ENCODE results near the gene PDE6B. TPM values are rescaled to one million over a fixed set of nuclear protein-coding genes. Genes with fewer than 3 reads are reported as not detected.

PDE6B gene
- total RNA-seq, 4 donors from 2014 or later = 6.4 to 26.4 (median 14.4) TPM

GRCh38 chr4:683982-684622 is 58.7 kb downstream of the PDE6B start:
- Histone ChIP-seq H3K4me3 (replicated peaks in 1 of 3) (no peak overlapping the region), H3K36me3 (no peaks in the 10 kb centered on the region), H3K9me3 (no peaks in the 10 kb centered on the region), H3K27ac (no peak overlapping the region), H3K4me1 (peaks cover 20 to 47% of the 10 kb centered on the region in 2 donors), H3K27me3 (no peaks in the 10 kb centered on the region)
- 3% methylated on average over 6 of the region's 19 CpGs; no CpG with 5 or more reads in 1 of the 2 donors for WGBS, 2 donors
- peak; percentile 76 to 84 for DNase-seq
- TF ChIP-seq POLR2A (IDR thresholded peaks at IDR 0.05) (no peak), CTCF (IDR thresholded peaks at IDR 0.05) (peak in 5 of 6 experiments; percentile 33 to 75 (median 64))
- intact Hi-C loops (cut with DNase I) = no loop called here

- DNase-seq = no peak
- Histone ChIP-seq H3K4me3 (replicated peaks in 1 of 3) (no peak overlapping the region), H3K4me1 (peaks cover 27 to 53% of the 10 kb centered on the region in 2 donors), H3K27me3 (no peaks in the 10 kb centered on the region), H3K27ac (no peak overlapping the region), H3K9me3 (no peaks in the 10 kb centered on the region), H3K36me3 (no peaks in the 10 kb centered on the region)
- 89 to 90% methylated on average over 9 to 13 of the region's 21 CpGs for WGBS, 2 donors
- intact Hi-C loops (cut with DNase I) = no loop called here
- TF ChIP-seq POLR2A (IDR thresholded peaks at IDR 0.05) = no peak
- TF ChIP-seq CTCF (IDR thresholded peaks at IDR 0.05) = no peak
These were observed 59.4 kb downstream of the PDE6B start for GRCh38 chr4:684623-685327.

- H3K4me1 ChIP-seq = peaks cover 26 to 47% of the 10 kb centered on the region in 2 donors
- H3K4me3 ChIP-seq (replicated peaks in 1 of 3) = no peak overlapping the region
- intact Hi-C loops (cut with DNase I) = no loop called here
- H3K36me3 ChIP-seq = no peaks in the 10 kb centered on the region
- no peaks in the 10 kb centered on the region for H3K9me3 ChIP-seq
- TF ChIP-seq POLR2A (IDR thresholded peaks at IDR 0.05) = no peak
- no peak for TF ChIP-seq CTCF (IDR thresholded peaks at IDR 0.05)
- no peak overlapping the region for H3K27ac ChIP-seq
- WGBS, 2 donors = 91 to 96% methylated on average over 14 to 30 of the region's 37 CpGs
- no peak for DNase-seq
- no peaks in the 10 kb centered on the region for H3K27me3 ChIP-seq
These were observed 60.5 kb downstream of the PDE6B start for GRCh38 chr4:685679-686412.

- Histone ChIP-seq H3K27ac (peak overlapping the region in 1 of 3 donors; percentile 81), H3K9me3 (no peaks in the 10 kb centered on the region), H3K36me3 (no peaks in the 10 kb centered on the region), H3K4me3 (replicated peaks in 1 of 3) (no peak overlapping the region), H3K4me1 (peaks cover 24 to 43% of the 10 kb centered on the region in 2 donors), H3K27me3 (no peaks in the 10 kb centered on the region)
- 94 to 98% methylated on average over 9 to 10 of the region's 31 CpGs for WGBS, 2 donors
- TF ChIP-seq POLR2A (IDR thresholded peaks at IDR 0.05) (no peak), CTCF (IDR thresholded peaks at IDR 0.05) (no peak)
- DNase-seq = no peak
- intact Hi-C loops (cut with DNase I) = no loop called here
These were observed 61.2 kb downstream of the PDE6B start for GRCh38 chr4:686413-687040.

All from thyroid gland (tissue), 4 donors.